ENCODE data around the gene SMPDL3A.

SMPDL3A gene

DNA sequence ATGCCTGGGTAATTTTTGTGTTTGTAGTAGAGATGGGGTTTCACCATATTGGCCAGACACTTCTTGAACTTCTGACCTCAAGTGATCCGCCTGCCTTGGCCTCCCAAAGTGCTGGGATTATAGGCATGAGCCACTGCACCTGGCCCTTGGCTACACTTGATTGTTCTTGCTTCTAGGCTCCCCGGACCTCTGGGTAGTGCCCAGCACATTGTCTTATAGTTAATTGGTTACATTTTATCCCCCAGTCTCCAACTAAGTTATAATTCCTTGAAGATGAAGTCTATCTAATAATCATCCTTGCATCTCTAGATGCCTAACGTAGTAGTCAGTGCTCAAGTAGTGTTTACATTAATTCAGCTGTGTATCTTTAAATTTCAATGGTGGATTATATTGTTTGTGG, 11.8 kb downstream of the SMPDL3A start:
- in situ Hi-C loops (cut with MboI; ENCODE audit: low sequenced_read_pairs) = no loop called here

GRCh38 chr6:122801397-122801796, 12.3 kb downstream of the SMPDL3A start:
- in situ Hi-C loops (cut with MboI; ENCODE audit: low sequenced_read_pairs) = no loop called here

DNA sequence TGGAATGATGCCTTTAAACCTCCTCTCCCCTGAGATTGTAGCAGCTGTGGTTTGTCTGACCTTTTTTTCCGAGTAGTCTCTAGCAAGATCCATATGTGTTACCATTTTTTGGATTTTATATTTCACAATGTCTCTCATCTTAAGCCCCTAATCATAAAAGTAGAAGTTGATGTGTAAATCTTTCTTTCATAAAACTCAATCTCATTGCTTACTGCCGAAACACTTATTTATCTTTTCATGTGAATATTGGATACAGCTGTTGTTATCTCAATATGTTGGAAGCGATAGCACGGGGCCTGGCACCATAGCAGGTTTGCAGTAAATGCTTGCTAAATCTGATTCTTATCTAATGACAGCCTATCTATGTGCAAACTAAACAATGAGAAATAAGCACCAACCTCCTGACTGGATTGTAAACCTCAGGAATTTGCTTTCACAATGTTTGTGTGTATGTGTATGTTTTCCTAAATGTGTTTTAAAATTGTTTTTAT, 14.2 kb downstream of the SMPDL3A start:
- in situ Hi-C loops (cut with MboI; ENCODE audit: low sequenced_read_pairs) = no loop called here

GRCh38 chr6:122804962-122805485, 16.0 kb downstream of the SMPDL3A start:
- in situ Hi-C loops (cut with MboI; ENCODE audit: low sequenced_read_pairs) = no loop called here

- in situ Hi-C loops (cut with MboI; ENCODE audit: low sequenced_read_pairs) = no loop called here
These were observed 17.2 kb downstream of the SMPDL3A start for GRCh38 chr6:122806291-122806690.

DNA sequence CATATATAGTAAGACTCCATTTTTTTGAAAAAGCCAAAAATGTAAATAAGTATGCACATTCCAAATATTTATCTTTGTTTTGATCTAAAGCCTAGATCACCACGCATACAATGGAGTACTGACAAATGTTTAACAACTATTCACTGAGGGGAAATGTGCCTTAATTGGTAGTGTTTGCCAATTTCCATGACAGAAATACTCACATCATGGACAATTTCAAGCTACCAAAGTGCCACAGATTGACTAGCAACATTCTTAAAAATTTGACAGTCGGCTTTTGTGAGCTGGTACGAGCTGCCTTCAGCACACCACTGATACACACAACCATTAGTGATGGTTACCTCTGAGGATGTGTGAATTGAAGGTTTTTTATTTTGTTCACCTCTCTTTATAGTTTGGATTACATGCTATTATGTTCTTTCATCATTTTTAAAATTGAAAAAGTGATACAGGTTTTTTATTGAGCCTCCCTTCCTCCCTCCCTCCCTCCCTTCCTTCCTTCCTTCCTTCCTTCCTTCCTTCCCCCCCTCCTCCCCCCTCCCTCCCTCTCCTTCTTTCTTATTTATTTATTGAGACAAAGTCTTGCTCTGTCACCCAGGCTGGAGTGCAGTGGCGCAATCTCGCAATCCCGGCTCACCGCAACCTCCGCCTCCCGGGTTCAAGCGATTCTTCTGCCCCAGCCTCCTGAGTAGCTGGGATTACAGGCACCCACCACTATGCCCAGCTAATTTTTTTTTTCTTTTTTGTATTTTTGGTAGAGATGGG, 19.2 kb downstream of the SMPDL3A start:
- in situ Hi-C loops (cut with MboI; ENCODE audit: low sequenced_read_pairs) = no loop called here

GRCh38 chr6:122809001-122809400, 19.9 kb downstream of the SMPDL3A start:
- in situ Hi-C loops (cut with MboI; ENCODE audit: low sequenced_read_pairs) = no loop called here

DNA sequence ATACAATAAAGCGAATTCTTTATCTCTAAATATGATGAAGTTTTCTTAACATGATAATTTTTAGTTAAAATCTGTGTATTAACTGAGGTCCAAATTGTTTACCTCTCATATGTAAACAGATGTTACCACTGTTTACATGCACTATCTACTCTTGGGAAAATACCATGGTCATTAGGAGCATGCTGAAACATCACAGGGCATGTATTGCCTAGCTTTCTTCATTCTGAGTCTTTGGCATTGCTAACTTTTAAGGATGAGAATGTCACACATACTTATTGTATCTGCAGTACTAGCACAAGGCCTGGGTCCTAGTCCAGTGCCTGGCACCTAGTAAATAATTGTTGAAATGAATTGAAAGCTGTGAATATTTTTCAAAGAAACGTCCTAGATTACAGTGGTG, 20.6 kb downstream of the SMPDL3A start:
- in situ Hi-C loops (cut with MboI; ENCODE audit: low sequenced_read_pairs) = no loop called here

- in situ Hi-C loops (cut with MboI; ENCODE audit: low sequenced_read_pairs) = no loop called here
These were observed 21.1 kb downstream of the SMPDL3A start for GRCh38 chr6:122810189-122810588.

DNA sequence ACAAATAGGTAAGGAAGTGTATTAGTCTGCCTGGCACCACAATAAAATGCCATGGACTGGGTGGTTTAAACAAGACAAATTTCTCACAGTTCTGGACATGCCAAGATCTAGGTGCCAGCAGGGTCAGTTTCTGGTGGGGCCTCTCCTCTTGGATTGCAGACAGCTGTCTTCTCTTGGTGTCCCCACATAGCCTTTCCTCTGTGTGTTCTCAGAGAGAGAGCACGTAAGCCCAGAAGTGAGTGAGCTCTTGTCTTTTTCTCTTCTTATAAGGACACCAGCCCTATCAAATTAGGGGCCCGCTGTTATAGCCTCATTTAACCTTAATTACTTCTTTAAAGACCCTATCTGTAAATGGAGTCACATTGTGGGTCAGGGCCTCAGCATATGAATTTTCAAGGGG, 28.3 kb downstream of the SMPDL3A start:
- in situ Hi-C loops (cut with MboI; ENCODE audit: low sequenced_read_pairs) = no loop called here

GRCh38 chr6:122817766-122818165, 28.7 kb downstream of the SMPDL3A start:
- in situ Hi-C loops (cut with MboI; ENCODE audit: low sequenced_read_pairs) = no loop called here

DNA sequence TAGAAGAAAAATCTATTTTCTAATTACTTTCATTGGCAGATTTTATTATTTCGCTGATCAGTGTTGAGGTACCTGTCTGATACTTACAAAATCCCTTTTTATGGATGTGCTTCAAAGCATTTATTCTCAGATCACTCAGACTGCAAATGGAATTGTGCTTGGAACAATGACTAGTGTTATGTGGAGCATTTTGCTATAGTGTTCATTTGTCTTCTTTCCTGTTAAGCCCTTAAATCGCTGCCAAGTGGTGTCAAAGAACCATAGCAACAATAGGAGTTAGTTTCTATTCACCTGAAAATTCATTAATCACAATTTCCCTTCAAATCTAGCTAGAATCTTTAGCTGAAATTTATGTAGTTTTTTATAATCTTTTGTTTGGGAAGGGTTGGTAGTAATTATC, 29.8 kb downstream of the SMPDL3A start:
- in situ Hi-C loops (cut with MboI; ENCODE audit: low sequenced_read_pairs) = no loop called here

DNA sequence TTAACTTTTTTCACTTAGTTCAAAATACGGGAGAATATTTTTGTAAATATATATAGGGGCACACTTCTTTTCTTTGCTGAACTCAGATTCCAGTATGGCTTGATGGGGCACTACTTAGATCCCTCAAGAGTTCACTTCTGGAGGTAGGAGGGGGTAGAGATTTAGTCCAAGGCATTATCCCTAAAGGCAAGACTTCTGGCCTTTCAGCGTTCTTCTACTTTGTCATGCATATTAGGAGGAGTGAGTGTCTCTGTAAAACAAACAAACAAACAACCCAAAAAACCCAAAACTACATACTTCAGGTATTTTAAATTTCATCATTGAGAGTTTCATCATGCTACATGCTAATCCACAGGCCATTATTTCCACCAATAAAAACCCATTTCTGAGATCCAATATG, 32.0 kb downstream of the SMPDL3A start:
- in situ Hi-C loops (cut with MboI; ENCODE audit: low sequenced_read_pairs) = no loop called here

- in situ Hi-C loops (cut with MboI; ENCODE audit: low sequenced_read_pairs) = no loop called here
These were observed 36.1 kb downstream of the SMPDL3A start for GRCh38 chr6:122825163-122825562.

DNA sequence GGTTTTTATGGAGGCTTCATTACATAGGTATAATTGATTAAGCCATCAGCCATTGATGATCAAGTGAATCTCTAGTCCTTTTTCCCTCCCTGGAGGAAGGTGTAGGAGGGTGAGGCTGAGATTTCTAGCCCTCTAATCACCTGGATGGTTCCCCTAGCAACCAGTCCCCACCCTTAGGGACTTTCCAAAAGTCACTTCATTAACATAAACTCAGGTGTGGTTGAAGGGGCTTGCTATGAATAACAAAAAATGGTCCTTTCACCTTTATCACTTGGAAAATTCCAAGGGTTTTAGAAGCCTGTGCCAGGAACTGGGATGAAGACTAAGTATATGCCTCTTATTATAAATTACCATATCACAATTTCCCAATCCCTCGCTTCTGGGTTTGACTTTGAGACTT, 40.4 kb downstream of the SMPDL3A start:
- in situ Hi-C loops (cut with MboI; ENCODE audit: low sequenced_read_pairs) = no loop called here

GRCh38 chr6:122831511-122831910, 42.5 kb downstream of the SMPDL3A start:
- in situ Hi-C loops (cut with MboI; ENCODE audit: low sequenced_read_pairs) = no loop called here

DNA sequence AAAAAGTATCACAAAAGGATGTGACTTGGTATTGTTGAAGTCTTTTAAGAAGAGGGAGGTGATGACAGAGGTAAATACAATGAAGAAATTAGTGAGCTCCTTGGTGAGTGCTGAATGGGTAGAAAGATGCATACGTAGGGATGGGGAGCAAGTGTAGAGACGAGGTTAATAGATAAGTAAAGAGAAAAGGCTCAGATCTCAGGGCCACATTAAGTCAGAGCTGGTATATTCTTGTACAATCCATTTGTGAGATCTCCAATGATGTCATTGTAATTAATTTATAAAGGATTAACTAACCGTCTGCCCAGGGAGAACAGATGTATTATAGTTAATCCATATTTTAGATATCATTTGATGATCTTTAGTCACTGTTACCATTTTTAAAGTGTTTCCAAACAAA, 43.4 kb downstream of the SMPDL3A start:
- in situ Hi-C loops (cut with MboI; ENCODE audit: low sequenced_read_pairs) = no loop called here

GRCh38 chr6:122833021-122833491, 44.0 kb downstream of the SMPDL3A start:
- in situ Hi-C loops (cut with MboI; ENCODE audit: low sequenced_read_pairs) = no loop called here

DNA sequence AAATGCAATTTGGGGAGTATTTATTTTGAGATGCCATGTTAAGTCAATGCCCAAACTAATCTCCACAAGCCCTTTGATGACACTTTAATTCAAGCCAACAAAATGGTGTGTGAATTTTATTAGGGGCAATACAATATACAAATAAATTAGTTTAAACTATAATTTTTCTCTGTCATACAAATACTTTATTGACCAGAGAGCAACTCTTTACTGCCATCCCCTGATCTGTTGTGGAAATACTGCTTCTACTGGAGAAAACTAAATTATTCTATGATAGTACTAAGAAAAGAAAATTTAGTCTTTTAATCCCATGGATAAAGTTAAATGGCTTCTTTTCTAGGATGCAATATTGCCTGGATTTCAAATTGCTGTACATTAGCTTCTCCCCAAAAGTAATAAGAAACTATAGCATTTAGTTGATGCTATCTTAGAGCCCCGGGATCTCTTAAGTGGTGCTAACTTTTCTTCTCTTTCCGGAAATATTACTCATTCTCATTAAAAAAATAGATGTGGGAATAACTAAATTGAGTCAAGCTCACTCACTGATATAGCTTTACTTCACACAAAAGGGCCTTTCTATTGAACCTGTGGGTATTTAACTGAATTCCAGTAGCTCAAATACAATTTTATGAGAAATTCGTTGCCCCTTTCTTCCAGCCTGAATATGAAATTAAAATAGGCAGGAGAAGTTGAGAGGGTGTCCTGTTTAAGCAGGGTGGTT, 49.2 kb downstream of the SMPDL3A start:
- in situ Hi-C loops (cut with MboI; ENCODE audit: low sequenced_read_pairs) = no loop called here

DNA sequence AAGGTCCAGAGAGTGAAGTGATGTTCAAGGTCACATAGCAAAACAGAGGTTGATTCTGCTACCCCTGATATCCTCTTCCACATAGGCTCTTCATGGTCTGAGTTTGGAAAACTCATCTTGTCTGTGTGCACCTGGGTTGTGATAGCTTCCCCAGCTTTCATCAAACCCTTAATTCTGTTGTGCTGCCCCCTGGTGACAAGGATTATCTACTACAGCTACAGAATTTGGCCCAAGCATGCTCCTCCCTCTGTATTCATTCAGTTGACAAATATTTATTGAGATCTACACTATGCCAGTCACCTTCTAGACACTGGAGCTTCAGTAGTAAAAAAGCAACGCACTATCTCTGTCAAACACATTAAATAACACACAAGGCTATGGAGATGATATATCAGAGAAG, 50.4 kb downstream of the SMPDL3A start:
- in situ Hi-C loops (cut with MboI; ENCODE audit: low sequenced_read_pairs) = no loop called here

GRCh38 chr6:122839906-122840305, 50.8 kb downstream of the SMPDL3A start:
- in situ Hi-C loops (cut with MboI; ENCODE audit: low sequenced_read_pairs) = no loop called here

DNA sequence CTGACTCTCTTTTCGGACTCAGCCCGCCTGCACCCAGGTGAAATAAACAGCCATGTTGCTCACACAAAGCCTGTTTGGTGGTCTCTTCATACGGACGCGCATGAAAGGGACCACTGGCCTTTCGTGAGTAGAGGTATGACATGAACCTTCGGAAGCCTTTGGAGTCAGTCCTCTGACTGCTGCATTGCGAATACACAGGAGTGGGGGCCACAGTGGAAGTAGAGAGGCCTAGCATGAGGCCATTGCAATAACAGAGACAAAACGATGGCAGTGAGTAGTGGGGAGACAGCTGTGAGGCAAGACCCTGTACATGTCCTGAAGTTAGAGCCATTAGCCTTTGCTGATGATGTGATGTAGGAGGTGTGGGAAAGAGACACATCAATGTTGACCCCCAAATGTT, 56.4 kb downstream of the SMPDL3A start:
- in situ Hi-C loops (cut with MboI; ENCODE audit: low sequenced_read_pairs) = no loop called here

Data from hTERT RPE-1 (cell line).